Mesothelial cell of epicardium (in vitro differentiated cells): ENCODE measurements around the gene NLRC3. TPM values are rescaled to one million over a fixed set of nuclear protein-coding genes. Genes with fewer than 3 reads are reported as not detected.

Experiments used
- DNase-seq, 2 experiments: peaks; one replicate each; pipeline ENCODE4 v3.0.0; 2021; ENCODE audit warnings: low spot score in 2 of 2; ENCODE audit not compliant: unreplicated experiment in 2 of 2
- H3K27ac Mint-ChIP-seq: 2 replicates; pipeline ENCODE4 v1.8.0; 2021; ENCODE audit warnings: mixed read lengths
- H3K27me3 Mint-ChIP-seq: 2 replicates; pipeline ENCODE4 v1.8.0; 2021; ENCODE audit warnings: low read depth, mixed read lengths
- H3K36me3 Mint-ChIP-seq: 2 replicates; pipeline ENCODE4 v1.8.0; 2021; ENCODE audit warnings: mixed read lengths
- H3K4me1 Mint-ChIP-seq: 2 replicates; pipeline ENCODE4 v1.8.0; 2021; ENCODE audit warnings: mixed read lengths
- H3K4me3 Mint-ChIP-seq: 2 replicates; pipeline ENCODE4 v1.8.0; 2021; ENCODE audit warnings: mild to moderate bottlenecking, moderate library complexity, mixed read lengths
- H3K9me3 Mint-ChIP-seq: 2 replicates; pipeline ENCODE4 v1.8.0; 2021; ENCODE audit warnings: mixed read lengths
- total RNA-seq: library from RNA; stranded (reverse); gene quantifications from 3 replicates; pipeline ENCODE4 v1.2.1, GENCODE V29; 2021
- TF ChIP-seq, protein P1 (sequence below): fragments of 200-600 bp; sonication (generic); IDR thresholded peaks from one replicate; pipeline ENCODE4 v1.5.0; 2021; ENCODE audit warnings: antibody characterized with exemption; ENCODE audit not compliant: unreplicated experiment

Gene NLRC3
- total RNA-seq, 1 donor from 2014 or later = 0.13 TPM

DNA sequence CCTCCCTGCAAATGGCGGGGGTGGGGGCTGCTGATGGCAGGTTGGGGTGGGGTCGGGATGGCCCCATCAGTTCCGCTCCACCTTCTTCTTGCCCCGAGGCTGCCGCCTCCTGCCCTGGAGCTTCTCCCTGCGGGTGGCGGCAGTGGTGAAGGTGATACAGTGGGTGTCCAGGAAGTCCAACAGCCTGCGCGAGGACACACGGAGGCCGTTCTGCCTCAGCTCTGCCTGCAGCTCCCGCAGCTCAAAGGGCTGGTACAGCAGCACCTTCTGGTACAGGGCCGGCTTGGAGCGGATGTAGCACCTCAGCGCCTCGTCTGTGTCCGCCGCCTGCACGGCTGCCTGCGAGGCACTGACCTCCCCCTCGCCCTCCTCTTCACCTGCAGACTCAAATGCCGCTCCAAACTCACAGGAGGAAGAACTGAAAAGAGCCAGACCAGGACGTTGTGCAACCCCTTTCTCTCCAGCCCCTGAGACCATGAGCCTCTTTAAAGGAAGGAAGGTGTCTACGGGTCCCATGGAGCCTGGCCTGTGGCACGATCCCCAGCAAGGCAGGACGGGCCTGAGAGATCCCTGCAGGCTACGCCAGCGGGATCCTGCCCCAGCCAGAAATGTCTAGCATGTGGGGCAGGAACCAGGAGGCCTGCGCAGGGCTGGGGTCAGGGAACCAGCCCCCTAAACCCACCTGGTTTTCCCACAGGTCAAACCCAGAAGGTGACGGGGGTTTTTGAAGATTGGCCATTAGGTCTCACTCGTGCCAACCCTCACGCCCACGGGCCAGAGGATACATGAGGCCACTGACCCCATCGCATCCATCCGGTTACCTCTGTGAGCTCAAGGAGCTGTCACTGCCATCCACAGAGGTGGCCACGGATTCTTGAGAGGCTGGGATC, 5.3 kb upstream of the NLRC3 start:
- Mint-ChIP-seq H3K27ac (no peak overlapping the region), H3K4me1 (peaks cover 11% of the 10 kb centered on the region), H3K9me3 (no peaks in the 10 kb centered on the region), H3K4me3 (no peak overlapping the region), H3K27me3 (no peaks in the 10 kb centered on the region), H3K36me3 (peaks cover 15% of the 10 kb centered on the region)
- DNase-seq = no peak
- TF ChIP-seq, protein P1, sequence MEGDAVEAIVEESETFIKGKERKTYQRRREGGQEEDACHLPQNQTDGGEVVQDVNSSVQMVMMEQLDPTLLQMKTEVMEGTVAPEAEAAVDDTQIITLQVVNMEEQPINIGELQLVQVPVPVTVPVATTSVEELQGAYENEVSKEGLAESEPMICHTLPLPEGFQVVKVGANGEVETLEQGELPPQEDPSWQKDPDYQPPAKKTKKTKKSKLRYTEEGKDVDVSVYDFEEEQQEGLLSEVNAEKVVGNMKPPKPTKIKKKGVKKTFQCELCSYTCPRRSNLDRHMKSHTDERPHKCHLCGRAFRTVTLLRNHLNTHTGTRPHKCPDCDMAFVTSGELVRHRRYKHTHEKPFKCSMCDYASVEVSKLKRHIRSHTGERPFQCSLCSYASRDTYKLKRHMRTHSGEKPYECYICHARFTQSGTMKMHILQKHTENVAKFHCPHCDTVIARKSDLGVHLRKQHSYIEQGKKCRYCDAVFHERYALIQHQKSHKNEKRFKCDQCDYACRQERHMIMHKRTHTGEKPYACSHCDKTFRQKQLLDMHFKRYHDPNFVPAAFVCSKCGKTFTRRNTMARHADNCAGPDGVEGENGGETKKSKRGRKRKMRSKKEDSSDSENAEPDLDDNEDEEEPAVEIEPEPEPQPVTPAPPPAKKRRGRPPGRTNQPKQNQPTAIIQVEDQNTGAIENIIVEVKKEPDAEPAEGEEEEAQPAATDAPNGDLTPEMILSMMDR = no peak

DNA sequence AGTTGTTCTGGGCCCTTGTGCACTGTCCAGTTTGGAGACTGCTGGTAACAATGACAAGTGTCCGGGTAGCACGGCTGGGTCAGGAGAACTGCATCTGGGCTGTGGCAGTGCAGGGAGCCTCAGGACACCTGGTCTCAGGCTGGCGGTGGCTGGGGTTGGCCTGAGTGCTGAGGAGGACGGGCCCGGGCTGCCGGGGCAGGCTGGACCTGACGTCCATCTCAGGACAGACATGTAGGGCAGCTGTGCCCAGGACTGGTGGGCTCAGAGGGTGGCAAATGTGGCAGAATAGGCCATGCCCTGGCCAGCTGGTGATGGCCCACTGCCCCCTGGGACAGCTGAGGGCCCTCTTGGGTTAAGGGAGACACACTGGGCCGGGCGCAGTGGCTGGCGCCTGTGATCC, 4.2 kb upstream of the NLRC3 start:
- no peaks in the 10 kb centered on the region for H3K9me3 Mint-ChIP-seq
- TF ChIP-seq, protein P1 = no peak

DNA sequence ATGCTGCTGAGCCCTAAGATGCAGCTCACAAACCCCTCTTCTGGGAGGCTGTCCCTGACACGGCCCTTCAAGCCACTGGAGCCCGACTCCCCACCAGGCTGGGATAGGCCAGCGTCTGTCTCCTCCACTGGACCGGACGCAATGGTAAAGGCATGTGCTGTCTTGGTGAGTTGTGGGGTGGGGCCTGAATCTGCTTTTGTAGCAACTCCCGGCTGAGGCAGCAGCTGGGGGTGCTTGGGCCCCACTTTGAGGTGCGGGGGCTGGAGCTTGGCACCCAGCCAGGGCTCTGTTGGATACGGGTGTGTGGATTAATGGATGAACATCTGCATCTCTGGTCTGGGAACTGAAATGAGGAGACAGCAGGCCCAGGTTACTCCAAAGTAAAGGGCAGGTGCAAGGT, 3.5 kb upstream of the NLRC3 start:
- TF ChIP-seq, protein P1 = no peak
- Mint-ChIP-seq H3K4me3 (no peak overlapping the region), H3K27me3 (no peaks in the 10 kb centered on the region), H3K4me1 (peaks cover 11% of the 10 kb centered on the region), H3K9me3 (no peaks in the 10 kb centered on the region), H3K36me3 (peaks cover 12% of the 10 kb centered on the region), H3K27ac (peak overlapping the region; percentile 74)
- DNase-seq = no peak

More for the DNA sequence above, 4.2 kb upstream of the NLRC3 start:
- H3K36me3 Mint-ChIP-seq = peaks cover 12% of the 10 kb centered on the region
- H3K4me1 Mint-ChIP-seq = peaks cover 11% of the 10 kb centered on the region
- H3K27me3 Mint-ChIP-seq = no peaks in the 10 kb centered on the region
- no peak overlapping the region for H3K27ac Mint-ChIP-seq
- no peak overlapping the region for H3K4me3 Mint-ChIP-seq
- no peak for DNase-seq

DNA sequence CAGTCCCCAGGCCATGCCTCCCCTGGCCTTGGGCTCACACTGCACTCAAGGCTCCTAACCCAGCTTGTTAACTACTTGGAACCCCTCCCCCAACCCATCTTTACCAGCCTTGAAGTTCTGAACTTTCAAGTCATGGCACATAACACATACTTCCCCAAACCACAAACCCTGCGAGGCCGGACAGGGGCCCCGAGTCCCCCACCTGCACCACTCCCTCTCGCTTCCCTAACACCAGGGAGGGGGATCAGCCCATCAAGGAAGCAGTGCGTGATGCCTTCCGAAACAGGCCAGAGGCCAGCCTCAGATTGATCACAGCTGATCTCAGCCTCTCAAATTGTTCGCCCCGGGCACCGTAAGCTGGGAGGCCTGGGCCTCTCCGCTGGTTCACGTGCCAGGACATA, 3.0 kb upstream of the NLRC3 start:
- H3K4me3 Mint-ChIP-seq = no peak overlapping the region
- no peaks in the 10 kb centered on the region for H3K9me3 Mint-ChIP-seq
- peaks cover 11% of the 10 kb centered on the region for H3K4me1 Mint-ChIP-seq
- no peaks in the 10 kb centered on the region for H3K27me3 Mint-ChIP-seq
- peaks cover 12% of the 10 kb centered on the region for H3K36me3 Mint-ChIP-seq
- DNase-seq = no peak
- H3K27ac Mint-ChIP-seq = peak overlapping the region; percentile 74
- TF ChIP-seq, protein P1 = no peak

DNA sequence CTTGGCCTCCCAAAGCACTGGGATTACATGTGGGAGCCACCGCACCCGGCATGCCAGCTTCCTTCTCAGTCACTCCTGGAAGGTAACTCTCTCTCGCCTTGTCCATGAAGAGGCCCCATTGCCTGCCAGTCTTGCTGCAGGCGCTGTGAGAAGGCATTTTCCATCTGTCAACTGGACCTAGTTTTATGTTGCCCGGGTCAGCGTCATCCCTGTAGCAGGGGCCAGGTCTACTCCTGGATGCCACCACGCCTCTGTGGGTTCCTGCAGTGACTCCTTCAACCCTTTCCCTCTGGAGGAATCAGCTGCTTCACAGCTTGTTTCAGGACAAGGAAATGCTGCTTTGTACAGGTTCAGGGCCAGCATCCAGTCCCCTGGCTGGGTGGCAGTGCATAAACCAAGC, 2.6 kb upstream of the NLRC3 start:
- Mint-ChIP-seq H3K36me3 (peaks cover 10% of the 10 kb centered on the region), H3K9me3 (no peaks in the 10 kb centered on the region), H3K27me3 (no peaks in the 10 kb centered on the region), H3K27ac (no peak overlapping the region), H3K4me1 (peaks cover 11% of the 10 kb centered on the region), H3K4me3 (no peak overlapping the region)
- no peak for DNase-seq
- TF ChIP-seq, protein P1 = no peak
